Stomach (tissue), 9 donors: ENCODE results near the gene PRR5L. TPM values are rescaled to one million over a fixed set of nuclear protein-coding genes. Genes with fewer than 3 reads are reported as not detected.

ENCODE experiments used
- DNase-seq, 2 donors: peaks; one replicate each; pipeline versions ENCODE4 v3.0.0 to v3.0.0-alpha.2; 2013 to 2019
- H3K27ac ChIP-seq, 5 donors: fragments of 200-600 bp in 4 of 5; sonication (generic) in 4 of 5; one replicate each; pipeline ENCODE4 v1.5.1; 2013 to 2019; ENCODE audit warnings: mild to moderate bottlenecking in 1 of 5, moderate library complexity in 1 of 5
- H3K27me3 ChIP-seq, 3 donors: fragments of 200-600 bp; sonication (generic); one replicate each; pipeline ENCODE4 v1.5.1; 2017 to 2019; ENCODE audit warnings: mixed run types in 1 of 3
- H3K36me3 ChIP-seq, 4 donors: fragments of 200-600 bp; sonication (generic); 1 replicate in 3 of 4; 2 replicates in 1 of 4; pipeline ENCODE4 v1.5.1; 2016 to 2019
- H3K4me1 ChIP-seq, 4 donors: fragments of 200-600 bp; sonication (generic); one replicate each; pipeline ENCODE4 v1.5.1; 2016 to 2019
- H3K4me3 ChIP-seq, 4 donors: fragments of 200-600 bp; sonication (generic) in 3 of 4; one replicate each; pipeline ENCODE4 v1.5.1; 2016 to 2019; ENCODE audit warnings: mild to moderate bottlenecking in 1 of 4
- H3K9me3 ChIP-seq, 4 donors: fragments of 200-600 bp; sonication (generic); one replicate each; pipeline ENCODE4 v1.5.1; 2016 to 2019
- EP300 ChIP-seq: sonication (generic); formaldehyde crosslinking; IDR thresholded peaks from one replicate; pipeline ENCODE4 v1.6.1; 2017; ENCODE audit warnings: antibody characterized with exemption
- POLR2A ChIP-seq, 4 donors: fragments of 450-650 bp; IDR thresholded peaks; one replicate each; pipeline ENCODE4 v1.6.1; 2016; ENCODE audit warnings: antibody characterized with exemption in 4 of 4, control low read depth in 2 of 4, mild to moderate bottlenecking in 1 of 4, moderate library complexity in 1 of 4
- POLR2AphosphoS5 ChIP-seq, 3 donors: sonication (generic); formaldehyde crosslinking; IDR thresholded peaks; one replicate each; pipeline ENCODE4 v1.6.1; 2016; ENCODE audit warnings: antibody characterized with exemption in 3 of 3
- WGBS, 5 donors: extraction: QIAGEN DNeasy Blood & Tissue Kit in 3 of 5; methylation state at CpG; one replicate each; pipeline versions ENCODE4 v1.1.5 to v1.1.7; 2013 to 2018; 5-methylcytosine and 5-hydroxymethylcytosine counted together
- intact Hi-C: fragments of 100-400 bp; cut with DNase I; formaldehyde crosslinking; loops from one replicate; pipeline ENCODE4 v1.15.1; 2023; ENCODE audit warnings: low total_unique reads
- polyA plus RNA-seq, 3 donors: library from polyadenylated mRNA; stranded (reverse); fragments of 200-250 nt; gene quantifications; one replicate each; pipeline ENCODE4 v1.2.3, GENCODE V29; 2013
- total RNA-seq, 5 donors: library from RNA; depleted of rRNA; stranded (reverse); fragments of >200 nt; gene quantifications; one replicate each; pipeline versions ENCODE4 v1.1.0 to v1.2.3, GENCODE V29; 2014 to 2016
- TF ChIP-seq, protein P1 (sequence below), 7 experiments: fragments of 450-650 bp in 4 of 7; fragments of 200-600 bp in 3 of 7; sonication (generic) in 3 of 7; IDR thresholded peaks; one replicate each; pipeline ENCODE4 v1.5.1; 2016 to 2019; ENCODE audit warnings: antibody characterized with exemption in 7 of 7, control low read depth in 2 of 7, mild to moderate bottlenecking in 1 of 7
- donor health status: healthy with polysubstance abuse.
- donor health status: Bipolar disorder and iron deficiency.
- donor health status: healthy.

Gene PRR5L
- total and polyA plus RNA-seq, 8 donors, result 1.4 to 274 (median 2.4) TPM; not detected in 1

GRCh38 chr11:36258730-36259360, 37.2 kb upstream of the PRR5L start:
- Histone ChIP-seq H3K4me3 (no peak overlapping the region), H3K9me3 (peaks cover 0 to 5% (median 2%) of the 10 kb centered on the region in 4 donors), H3K27me3 (peaks cover 0 to 54% (median 0%) of the 10 kb centered on the region in 3 donors), H3K36me3 (no peaks in the 10 kb centered on the region), H3K27ac (no peak overlapping the region), H3K4me1 (peaks cover 0 to 5% (median 2%) of the 10 kb centered on the region in 4 donors)
- TF ChIP-seq, protein P1, sequence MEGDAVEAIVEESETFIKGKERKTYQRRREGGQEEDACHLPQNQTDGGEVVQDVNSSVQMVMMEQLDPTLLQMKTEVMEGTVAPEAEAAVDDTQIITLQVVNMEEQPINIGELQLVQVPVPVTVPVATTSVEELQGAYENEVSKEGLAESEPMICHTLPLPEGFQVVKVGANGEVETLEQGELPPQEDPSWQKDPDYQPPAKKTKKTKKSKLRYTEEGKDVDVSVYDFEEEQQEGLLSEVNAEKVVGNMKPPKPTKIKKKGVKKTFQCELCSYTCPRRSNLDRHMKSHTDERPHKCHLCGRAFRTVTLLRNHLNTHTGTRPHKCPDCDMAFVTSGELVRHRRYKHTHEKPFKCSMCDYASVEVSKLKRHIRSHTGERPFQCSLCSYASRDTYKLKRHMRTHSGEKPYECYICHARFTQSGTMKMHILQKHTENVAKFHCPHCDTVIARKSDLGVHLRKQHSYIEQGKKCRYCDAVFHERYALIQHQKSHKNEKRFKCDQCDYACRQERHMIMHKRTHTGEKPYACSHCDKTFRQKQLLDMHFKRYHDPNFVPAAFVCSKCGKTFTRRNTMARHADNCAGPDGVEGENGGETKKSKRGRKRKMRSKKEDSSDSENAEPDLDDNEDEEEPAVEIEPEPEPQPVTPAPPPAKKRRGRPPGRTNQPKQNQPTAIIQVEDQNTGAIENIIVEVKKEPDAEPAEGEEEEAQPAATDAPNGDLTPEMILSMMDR (IDR thresholded peaks at IDR 0.05), result peak in 5 of 7 experiments; percentile 15 to 39 (median 35)
- TF ChIP-seq POLR2A (IDR thresholded peaks at IDR 0.05) (no peak), POLR2AphosphoS5 (IDR thresholded peaks at IDR 0.05) (no peak)
- 29 to 36% (median 34%) methylated on average over 12 of the region's 12 CpGs for WGBS, 5 donors
- intact Hi-C loops, result no loop called here
- DNase-seq, result peak; percentile 48 to 80

DNA sequence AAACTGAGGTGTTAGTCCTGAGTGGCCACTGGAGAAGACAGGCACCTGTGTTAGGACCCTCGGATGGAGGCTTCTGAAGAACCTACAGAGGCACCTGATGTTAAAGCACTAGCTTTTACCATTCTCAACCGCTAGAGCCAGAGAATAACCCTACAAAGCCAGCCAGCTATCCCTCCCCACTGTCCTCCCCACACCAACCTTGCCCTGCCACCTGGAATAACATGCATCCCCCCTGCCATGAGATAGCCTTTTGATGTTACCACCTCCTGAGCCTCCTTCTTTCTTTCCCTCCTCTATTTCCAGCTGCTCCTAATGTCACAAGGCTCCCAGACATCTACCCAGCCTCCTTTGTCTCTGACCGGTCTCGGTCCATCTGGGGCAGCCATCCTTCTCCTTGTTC, 35.0 kb upstream of the PRR5L start:
- peaks cover 0 to 5% (median 4%) of the 10 kb centered on the region in 4 donors for H3K4me1 ChIP-seq
- no peak overlapping the region for H3K27ac ChIP-seq
- peaks cover 0 to 51% (median 0%) of the 10 kb centered on the region in 3 donors for H3K27me3 ChIP-seq
- 59 to 75% (median 71%) methylated on average over 4 of the region's 4 CpGs for WGBS, 5 donors
- no peak overlapping the region for H3K4me3 ChIP-seq
- intact Hi-C loops, result loop anchor here (10.0 kb wide), 1 partner anchor 436 kb away; no protein-coding TSS in a partner anchor
- TF ChIP-seq POLR2AphosphoS5 (IDR thresholded peaks at IDR 0.05) (no peak), EP300 (no peak), POLR2A (IDR thresholded peaks at IDR 0.05) (no peak)
- TF ChIP-seq, protein P1 (IDR thresholded peaks at IDR 0.05), result no peak
- H3K36me3 ChIP-seq, result no peaks in the 10 kb centered on the region
- DNase-seq, result no peak
- peaks cover 0 to 4% (median 1%) of the 10 kb centered on the region in 4 donors for H3K9me3 ChIP-seq

DNA sequence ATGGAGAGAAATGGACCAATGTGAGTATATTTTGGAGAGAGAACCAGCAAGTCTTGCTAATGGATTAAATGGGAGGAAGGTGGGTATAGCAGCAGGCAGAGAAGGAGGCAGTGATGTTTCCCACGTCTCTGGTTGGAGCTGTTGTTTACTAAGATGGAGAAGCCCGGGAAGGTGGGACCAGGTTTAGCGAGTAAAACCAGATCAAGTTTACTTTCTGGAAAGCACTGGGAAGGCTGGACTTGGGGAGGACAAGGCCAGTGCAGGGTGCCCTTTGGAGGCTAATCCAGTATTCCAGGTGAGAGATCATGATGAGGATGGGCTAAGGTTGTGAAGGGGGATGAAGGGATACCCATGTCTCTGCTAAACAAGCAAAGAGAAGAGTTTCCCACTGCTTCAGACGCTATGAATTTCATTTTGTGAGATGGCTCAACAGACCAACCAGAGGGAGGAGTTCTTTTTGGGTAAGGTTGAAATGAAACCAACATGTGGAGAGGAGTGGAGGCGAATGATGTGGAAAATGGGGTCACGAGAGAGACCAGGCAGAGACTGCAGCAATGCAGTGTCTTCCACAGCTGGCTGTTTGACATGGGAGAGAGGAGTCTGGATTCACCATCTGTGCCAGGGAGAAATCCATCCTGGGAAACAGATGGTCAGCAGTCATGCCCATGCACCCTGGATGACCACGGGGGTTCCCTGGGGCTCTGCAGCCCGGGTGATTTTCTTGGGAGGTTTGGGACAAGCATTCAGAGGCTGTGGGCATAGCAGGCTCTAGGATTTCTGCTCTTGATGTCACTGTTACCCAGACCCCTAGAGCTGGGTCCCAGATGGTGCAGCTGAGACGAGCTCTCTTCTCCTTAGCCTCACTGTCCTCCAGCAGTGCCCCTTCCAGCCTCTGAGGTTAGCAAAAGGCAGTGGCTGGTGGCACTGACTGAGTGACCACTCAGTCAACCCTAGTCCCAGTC, 31.8 kb upstream of the PRR5L start:
- Histone ChIP-seq H3K4me1 (peaks cover 0 to 5% (median 0%) of the 10 kb centered on the region in 4 donors), H3K27ac (no peak overlapping the region), H3K36me3 (peaks cover 0 to 2% (median 0%) of the 10 kb centered on the region in 4 donors), H3K9me3 (no peaks in the 10 kb centered on the region), H3K4me3 (no peak overlapping the region), H3K27me3 (peaks cover 0 to 28% (median 0%) of the 10 kb centered on the region in 3 donors)
- WGBS, 5 donors, result 57 to 70% (median 62%) methylated on average over 7 to 9 of the region's 9 CpGs
- DNase-seq, result no peak
- intact Hi-C loops, result loop anchor here (10.0 kb wide), 1 partner anchor 439 kb away; no protein-coding TSS in a partner anchor
- no peak for TF ChIP-seq POLR2AphosphoS5 (IDR thresholded peaks at IDR 0.05)
- TF ChIP-seq, protein P1 (IDR thresholded peaks at IDR 0.05), result no peak
- no peak for TF ChIP-seq EP300
- TF ChIP-seq POLR2A (IDR thresholded peaks at IDR 0.05), result no peak

- peaks cover 0 to 9% (median 2%) of the 10 kb centered on the region in 4 donors for H3K36me3 ChIP-seq
- peaks cover 0 to 5% (median 0%) of the 10 kb centered on the region in 4 donors for H3K4me1 ChIP-seq
- peaks cover 0 to 21% (median 0%) of the 10 kb centered on the region in 3 donors for H3K27me3 ChIP-seq
- 67 to 90% (median 82%) methylated on average over 5 of the region's 5 CpGs for WGBS, 5 donors
- H3K4me3 ChIP-seq, result no peak overlapping the region
- no peak for DNase-seq
- no peak overlapping the region for H3K27ac ChIP-seq
- no peak for TF ChIP-seq POLR2A (IDR thresholded peaks at IDR 0.05)
- TF ChIP-seq POLR2AphosphoS5 (IDR thresholded peaks at IDR 0.05), result no peak
- TF ChIP-seq, protein P1 (IDR thresholded peaks at IDR 0.05), result no peak
- no peak for TF ChIP-seq EP300
- intact Hi-C loops, result loop anchor here (5.0 to 10.0 kb wide), 2 partner anchors 440 to 648 kb away; partner anchors contain the start of gene FJX1
- no peaks in the 10 kb centered on the region for H3K9me3 ChIP-seq
Measured at GRCh38 chr11:36264973-36265344, 31.1 kb upstream of the PRR5L start.
